ENCODE measurements around the gene EXOC3. TPM values are rescaled to one million over a fixed set of nuclear protein-coding genes. Genes with fewer than 3 reads are reported as not detected.
"Not testable (repeated sequence)": the region's sequence is repeated elsewhere in the genome, so short reads cannot be mapped to it uniquely, and the experiment has no call there.

EXOC3 gene
- total RNA-seq, 2 experiments from 2014 or later, result 65.5 to 79.0 TPM

GRCh38 chr5:497090-497700 is 54.2 kb downstream of the EXOC3 start:
- no peak overlapping the region for H3K27ac Mint-ChIP-seq

GRCh38 chr5:497871-498509 is 55.0 kb downstream of the EXOC3 start:
- DNase-seq, result no peak
- Mint-ChIP-seq H3K4me3 (no peak overlapping the region), H3K27ac (no peak overlapping the region), H3K9me3 (no peaks in the 10 kb centered on the region), H3K27me3 (peaks cover 5% of the 10 kb centered on the region), H3K36me3 (ENCODE audit: low read depth) (no peaks in the 10 kb centered on the region), H3K4me1 (no peaks in the 10 kb centered on the region)
- ChIA-PET CTCF (no interaction called here), POLR2A (no interaction called here)

More at GRCh38 chr5:497090-497700, 54.2 kb downstream of the EXOC3 start:
- DNase-seq, result no peak
- CTCF ChIA-PET, result no interaction called here
- Mint-ChIP-seq H3K36me3 (ENCODE audit: low read depth) (no peaks in the 10 kb centered on the region), H3K9me3 (no peaks in the 10 kb centered on the region), H3K4me1 (no peaks in the 10 kb centered on the region), H3K4me3 (no peak overlapping the region), H3K27me3 (no peaks in the 10 kb centered on the region)
- POLR2A ChIA-PET, result no interaction called here

- Mint-ChIP-seq H3K27ac (no peak overlapping the region), H3K27me3 (peaks cover 5% of the 10 kb centered on the region), H3K9me3 (no peaks in the 10 kb centered on the region), H3K36me3 (ENCODE audit: low read depth) (no peaks in the 10 kb centered on the region), H3K4me3 (no peak overlapping the region), H3K4me1 (no peaks in the 10 kb centered on the region)
- POLR2A ChIA-PET, result no interaction called here
- no peak for DNase-seq
- CTCF ChIA-PET, result no interaction called here
These were observed 56.5 kb downstream of the EXOC3 start for GRCh38 chr5:499233-500209.

- no peak for DNase-seq
- Mint-ChIP-seq H3K4me1 (no peaks in the 10 kb centered on the region), H3K36me3 (ENCODE audit: low read depth) (no peaks in the 10 kb centered on the region), H3K27me3 (peaks cover 5% of the 10 kb centered on the region), H3K4me3 (no peak overlapping the region), H3K9me3 (no peaks in the 10 kb centered on the region), H3K27ac (no peak overlapping the region)
- CTCF ChIA-PET, result no interaction called here
- POLR2A ChIA-PET, result no interaction called here
These were observed 57.5 kb downstream of the EXOC3 start for GRCh38 chr5:500491-500890.

GRCh38 chr5:501105-501830 is 58.3 kb downstream of the EXOC3 start:
- no peak overlapping the region for H3K4me3 Mint-ChIP-seq
- POLR2A ChIA-PET, result no interaction called here
- H3K9me3 Mint-ChIP-seq, result no peaks in the 10 kb centered on the region
- DNase-seq, result no peak
- peaks cover 5% of the 10 kb centered on the region for H3K27me3 Mint-ChIP-seq
- no peak overlapping the region for H3K27ac Mint-ChIP-seq
- no peaks in the 10 kb centered on the region for H3K36me3 Mint-ChIP-seq (ENCODE audit: low read depth)
- CTCF ChIA-PET, result interaction anchor here (1.2 kb wide), 1 partner anchor 11 kb away, joined by 4 read pairs; no protein-coding TSS in a partner anchor
- no peaks in the 10 kb centered on the region for H3K4me1 Mint-ChIP-seq

GRCh38 chr5:501831-502184 is 58.8 kb downstream of the EXOC3 start:
- DNase-seq, result no peak
- no peaks in the 10 kb centered on the region for H3K36me3 Mint-ChIP-seq (ENCODE audit: low read depth)
- POLR2A ChIA-PET, result no interaction called here
- H3K27me3 Mint-ChIP-seq, result peaks cover 5% of the 10 kb centered on the region
- H3K4me3 Mint-ChIP-seq, result no peak overlapping the region
- no peaks in the 10 kb centered on the region for H3K4me1 Mint-ChIP-seq
- H3K9me3 Mint-ChIP-seq, result no peaks in the 10 kb centered on the region
- CTCF ChIA-PET, result interaction anchor here (1.2 to 1.8 kb wide), 2 partner anchors 12 to 28 kb away, joined by 4 to 5 read pairs; no protein-coding TSS in a partner anchor
- H3K27ac Mint-ChIP-seq, result no peak overlapping the region

- H3K4me3 Mint-ChIP-seq, result no peak overlapping the region
- H3K4me1 Mint-ChIP-seq, result no peaks in the 10 kb centered on the region
- no peak overlapping the region for H3K27ac Mint-ChIP-seq
- H3K36me3 Mint-ChIP-seq (ENCODE audit: low read depth), result no peaks in the 10 kb centered on the region
- DNase-seq, result no peak
- H3K9me3 Mint-ChIP-seq, result no peaks in the 10 kb centered on the region
- ChIA-PET CTCF (interaction anchor here (1.0 to 1.8 kb wide), 3 partner anchors 12 to 75 kb away, joined by 3 to 5 read pairs (median 4); no protein-coding TSS in a partner anchor), POLR2A (no interaction called here)
- H3K27me3 Mint-ChIP-seq, result peaks cover 5% of the 10 kb centered on the region
These were observed 59.5 kb downstream of the EXOC3 start for GRCh38 chr5:502325-503079.

GRCh38 chr5:504326-505154 is 61.6 kb downstream of the EXOC3 start:
- H3K27ac Mint-ChIP-seq, result no peak overlapping the region
- H3K4me3 Mint-ChIP-seq, result no peak overlapping the region
- H3K27me3 Mint-ChIP-seq, result peaks cover 5% of the 10 kb centered on the region
- POLR2A ChIA-PET, result no interaction called here
- H3K4me1 Mint-ChIP-seq, result no peaks in the 10 kb centered on the region
- no peak for DNase-seq
- CTCF ChIA-PET, result no interaction called here
- no peaks in the 10 kb centered on the region for H3K36me3 Mint-ChIP-seq (ENCODE audit: low read depth)
- H3K9me3 Mint-ChIP-seq, result no peaks in the 10 kb centered on the region

GRCh38 chr5:505951-506525 is 63.1 kb downstream of the EXOC3 start:
- no peak for DNase-seq
- CTCF ChIA-PET, result no interaction called here
- H3K27ac Mint-ChIP-seq, result no peak overlapping the region
- POLR2A ChIA-PET, result no interaction called here
- peaks cover 5% of the 10 kb centered on the region for H3K27me3 Mint-ChIP-seq
- H3K4me1 Mint-ChIP-seq, result no peaks in the 10 kb centered on the region
- H3K36me3 Mint-ChIP-seq (ENCODE audit: low read depth), result no peaks in the 10 kb centered on the region
- no peak overlapping the region for H3K4me3 Mint-ChIP-seq
- no peaks in the 10 kb centered on the region for H3K9me3 Mint-ChIP-seq

GRCh38 chr5:507986-508575 is 65.1 kb downstream of the EXOC3 start:
- DNase-seq; H3K4me1 Mint-ChIP-seq; H3K27ac Mint-ChIP-seq; H3K36me3 Mint-ChIP-seq (ENCODE audit: low read depth); H3K4me3 Mint-ChIP-seq; H3K9me3 Mint-ChIP-seq; H3K27me3 Mint-ChIP-seq; CTCF ChIA-PET; POLR2A ChIA-PET: not testable (repeated sequence)

- no peaks in the 10 kb centered on the region for H3K36me3 Mint-ChIP-seq (ENCODE audit: low read depth)
- ChIA-PET CTCF (interaction anchor here (0.6 to 1.8 kb wide), 2 partner anchors 9 to 15 kb away, joined by 3 to 8 read pairs; partner anchors contain the start of gene SLC9A3), POLR2A (no interaction called here)
- H3K9me3 Mint-ChIP-seq, result no peaks in the 10 kb centered on the region
- peaks cover 2% of the 10 kb centered on the region for H3K27me3 Mint-ChIP-seq
- no peak overlapping the region for H3K4me3 Mint-ChIP-seq
- H3K27ac Mint-ChIP-seq, result no peak overlapping the region
- no peak for DNase-seq
- H3K4me1 Mint-ChIP-seq, result no peaks in the 10 kb centered on the region
These were observed 66.7 kb downstream of the EXOC3 start for GRCh38 chr5:509611-510185.

Data from activated CD4-positive, alpha-beta T cell treated with anti-CD3 and anti-CD28 coated beads, Interleukin-2, amount 10 ng/mL, durations not matched to agents 7 days and 5 days (primary cell).